GM18861 (cell line): ENCODE measurements around the gene NAGS.
"Not testable (repeated sequence)": the region's sequence is repeated elsewhere in the genome, so short reads cannot be mapped to it uniquely, and the experiment has no call there.

Source experiments
- ATAC-seq: cut with Tn5 transposase; IDR thresholded peaks from one replicate; pipeline ENCODE4 v1.9.1; 2021; ENCODE audit not compliant: unreplicated experiment

NAGS gene

DNA sequence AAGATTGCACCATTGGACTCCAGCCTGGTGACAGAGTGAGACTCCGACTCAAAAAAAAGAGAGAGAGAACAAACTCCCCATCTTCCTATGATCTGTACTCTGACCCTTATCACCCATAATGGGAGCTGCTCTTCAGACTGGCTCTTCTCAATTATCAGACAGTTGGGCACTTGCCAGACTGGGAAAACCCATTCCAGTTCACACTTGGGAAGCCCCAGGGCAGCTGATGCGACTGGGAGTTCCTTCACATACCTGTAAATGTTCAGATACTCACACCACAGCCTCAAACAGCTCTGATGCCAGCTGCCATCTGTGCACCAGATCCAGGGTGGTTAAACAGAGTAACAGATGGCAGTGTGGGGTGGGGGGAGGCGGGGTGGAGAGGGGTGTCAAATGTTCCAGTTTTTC lies 34.2 kb downstream of the NAGS start:
- ATAC-seq, result no peak

- ATAC-seq, result no peak
Measured at GRCh38 chr17:44039829-44040635, 35.6 kb downstream of the NAGS start.

DNA sequence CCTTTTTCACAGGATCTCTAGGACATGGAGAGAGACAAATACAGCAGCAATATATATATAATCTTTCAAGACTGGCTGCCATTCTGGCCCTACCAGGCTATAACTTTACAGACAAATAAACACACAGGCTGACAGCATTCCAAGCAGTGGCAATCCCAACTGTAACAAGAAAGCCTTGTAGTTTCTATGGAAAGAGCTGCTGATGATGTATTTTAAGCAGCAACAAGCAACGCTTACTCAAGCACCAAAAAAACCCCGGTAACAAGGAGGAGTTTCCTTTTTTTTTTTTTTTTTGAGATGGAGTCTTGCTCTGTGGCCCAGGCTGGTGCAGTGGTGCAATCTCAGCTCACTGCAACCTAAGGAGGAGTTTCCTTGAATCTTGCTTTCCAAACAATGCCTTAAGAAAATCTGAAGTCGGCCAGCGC lies 38.9 kb downstream of the NAGS start:
- ATAC-seq, result no peak

DNA sequence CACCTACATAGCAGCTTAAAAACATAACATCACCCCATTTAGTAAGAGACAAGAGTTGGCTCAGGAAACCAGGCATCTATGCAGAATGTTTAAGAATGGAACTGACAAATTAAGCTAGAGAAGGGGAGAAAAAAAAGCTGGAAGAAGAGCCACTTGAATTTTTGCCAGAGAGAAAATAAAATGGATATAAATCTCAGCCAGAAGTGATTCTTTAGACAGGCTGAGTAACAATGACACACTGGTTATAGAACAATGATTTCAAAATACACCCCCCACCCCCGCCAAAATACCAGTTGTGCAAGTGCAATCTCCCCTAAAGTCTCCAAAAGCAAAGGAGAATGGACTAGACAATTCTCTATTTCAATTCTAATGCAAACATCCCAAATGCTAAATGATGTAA lies 39.6 kb downstream of the NAGS start:
- ATAC-seq, result no peak

DNA sequence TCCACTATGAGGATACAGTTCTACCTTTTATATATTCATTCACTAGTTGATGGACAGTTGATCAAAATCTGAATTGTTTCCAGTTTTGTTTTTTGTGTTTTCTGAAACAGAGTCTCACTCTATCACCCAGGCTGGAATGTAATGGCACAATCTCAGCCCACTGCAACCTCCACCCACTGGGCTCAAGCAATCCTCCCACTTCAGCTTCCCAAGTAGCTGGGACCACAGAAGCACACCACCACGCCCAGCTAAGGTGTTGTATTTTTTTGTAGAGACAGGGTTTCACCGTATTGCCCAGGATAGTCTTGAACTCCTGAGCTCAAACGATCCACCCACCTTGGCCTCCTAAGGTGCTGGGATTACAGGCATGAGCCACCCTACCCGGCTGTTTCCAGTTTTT lies 41.1 kb downstream of the NAGS start:
- no peak for ATAC-seq

DNA sequence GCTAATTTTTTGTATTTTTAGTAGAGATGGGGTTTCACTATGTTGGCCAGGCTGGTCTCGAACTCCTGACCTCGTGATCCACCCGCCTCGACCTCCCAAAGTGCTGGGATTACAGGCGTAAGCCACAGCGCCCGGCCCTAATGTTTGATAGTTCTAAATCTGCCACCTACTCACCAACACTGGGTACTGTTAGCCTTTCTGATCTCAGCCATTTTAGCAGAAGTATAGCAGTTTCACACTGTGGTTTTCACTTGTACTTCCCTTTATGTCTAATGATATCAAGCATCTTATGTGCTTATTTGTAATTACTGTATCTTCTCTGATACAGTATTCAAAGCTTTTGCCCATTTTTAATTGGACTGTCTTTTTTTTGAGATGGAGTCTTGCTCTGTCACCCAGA lies 42.5 kb downstream of the NAGS start:
- ATAC-seq, result not testable (repeated sequence)

- ATAC-seq, result no peak
Measured at GRCh38 chr17:44049294-44050060, 45.1 kb downstream of the NAGS start.

DNA sequence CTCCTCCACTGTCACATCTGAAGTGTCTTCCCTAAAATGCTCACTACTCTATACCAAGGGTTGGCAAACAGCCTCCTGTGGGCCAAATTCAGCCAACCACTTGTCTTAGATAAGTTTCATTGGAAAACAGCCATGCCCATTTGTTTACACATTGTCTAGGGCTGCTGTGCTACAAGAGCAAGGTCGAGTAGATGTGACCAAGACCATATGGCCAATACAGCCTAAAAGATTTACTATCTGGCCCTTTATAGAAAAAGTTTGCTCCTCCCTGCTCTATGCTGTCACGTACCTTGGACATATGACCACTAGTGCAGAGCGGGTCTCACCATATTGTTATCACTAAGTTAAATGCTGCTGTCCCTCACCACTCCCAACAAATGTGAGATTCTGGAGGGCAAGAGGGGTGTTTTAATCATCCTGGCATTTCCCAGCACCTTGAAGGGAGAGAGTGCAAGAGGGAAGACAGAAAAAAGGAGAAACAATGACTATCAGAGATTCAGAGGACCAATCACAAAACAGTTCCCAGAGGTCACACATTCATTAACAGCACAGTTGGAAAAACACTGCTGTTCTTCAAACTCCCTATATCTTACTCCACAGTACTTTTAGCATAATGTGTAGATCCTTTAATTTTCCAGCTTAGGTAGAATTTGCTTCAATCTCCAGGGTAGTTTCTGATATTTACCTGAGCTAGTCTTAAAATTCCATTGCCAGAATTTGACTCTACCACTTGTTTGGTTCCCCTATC lies 48.9 kb downstream of the NAGS start:
- no peak for ATAC-seq
